Ovary (tissue), 9 donors: ENCODE results near the gene UBXN2A. TPM values are rescaled to one million over a fixed set of nuclear protein-coding genes. Genes with fewer than 3 reads are reported as not detected.
"Not testable (repeated sequence)": the region's sequence is repeated elsewhere in the genome, so short reads cannot be mapped to it uniquely, and the experiment has no call there.

ENCODE experiments used
- DNase-seq, 5 donors: peaks; one replicate each; pipeline ENCODE4 v3.0.0-alpha.2; 2019 to 2020
- H3K27ac ChIP-seq, 2 donors: fragments of 200-600 bp; one replicate each; pipeline versions ENCODE4 v1.5.1 to v1.8.0; 2019 to 2022
- H3K27me3 ChIP-seq: fragments of 200-600 bp; one replicate; pipeline ENCODE4 v1.8.0; 2022
- H3K36me3 ChIP-seq: fragments of 200-600 bp; sonication (generic); one replicate; pipeline ENCODE4 v1.5.1; 2019
- H3K4me1 ChIP-seq: one replicate; pipeline ENCODE4 v1.8.1; 2013; ENCODE audit warnings: mild to moderate bottlenecking, moderate library complexity; ENCODE audit not compliant: insufficient read depth
- H3K4me3 ChIP-seq: fragments of 200-600 bp; sonication (generic); one replicate; pipeline ENCODE4 v1.5.1; 2017
- H3K9me3 ChIP-seq, 2 donors: fragments of 200-600 bp in 1 of 2; sonication (generic) in 1 of 2; one replicate each; pipeline versions ENCODE4 v1.5.1 to v1.8.1; 2013 to 2019; ENCODE audit warnings: mild to moderate bottlenecking in 1 of 2, moderate library complexity in 1 of 2
- EP300 ChIP-seq: sonication (generic); formaldehyde crosslinking; IDR thresholded peaks from one replicate; pipeline ENCODE4 v1.6.1; 2017; ENCODE audit warnings: antibody characterized with exemption
- POLR2A ChIP-seq: fragments of 450-650 bp; IDR thresholded peaks from one replicate; pipeline ENCODE4 v1.6.1; 2017; ENCODE audit warnings: antibody characterized with exemption, mild to moderate bottlenecking, moderate library complexity
- WGBS, 3 donors: extraction: QIAGEN DNeasy Blood & Tissue Kit in 1 of 3; methylation state at CpG; one replicate each; pipeline versions ENCODE4 v1.1.5 to v1.1.7; 2013 to 2017; 5-methylcytosine and 5-hydroxymethylcytosine counted together
- intact Hi-C, 4 donors: fragments of 100-400 bp; cut with DNase I; formaldehyde crosslinking; loops; one replicate each; pipeline versions ENCODE4 v1.11.0 to v1.15.1; 2022 to 2023
- polyA plus RNA-seq, 2 donors: library from polyadenylated mRNA; stranded (reverse); fragments of 200-250 nt in 1 of 2; fragments of 350-450 nt in 1 of 2; fragmentation: Illumina TruSeq in 1 of 2; extraction: RNeasy Lipid Tissue Mini Kit (QIAGEN cat#74804) in 1 of 2; gene quantifications; one replicate each; pipeline ENCODE4 v1.2.3, GENCODE V29; 2013 to 2014
- total RNA-seq, 7 donors: library from RNA; depleted of rRNA in 2 of 7; stranded (reverse); fragments of >200 nt in 2 of 7; fragmentation: NEBNext Ultra II Directional in 3 of 7; extraction: Animal tissue kit (Norgen Biotek cat#: 25700) in 3 of 7; gene quantifications; one replicate each; pipeline versions ENCODE4 v1.1.0 to v1.2.4, GENCODE V29; 2016 to 2023
- TF ChIP-seq, protein P1 (sequence below), 3 donors: fragments of 450-650 bp in 2 of 3; fragments of 200-600 bp in 1 of 3; IDR thresholded peaks; one replicate each; pipeline versions ENCODE4 v1.5.1 to v1.8.0; 2016 to 2022; ENCODE audit warnings: antibody characterized with exemption in 3 of 3, mild to moderate bottlenecking in 1 of 3
- donor health status: DM: no; HTN: no; CAD: no; lungs with moderate emphysema.
- donor health status: DM: no; HTN: no; CAD: no.
- donor health status: Bipolar disorder and iron deficiency.
- donor health status: DM: yes; HTN: yes; CAD: no.
- donor health status: DM: no; HTN: no; CAD: no.
- donor health status: DM: yes; HTN: yes; CAD: no.

Gene UBXN2A
- total and polyA plus RNA-seq, 9 donors, result 6.0 to 16.3 (median 14.0) TPM

DNA sequence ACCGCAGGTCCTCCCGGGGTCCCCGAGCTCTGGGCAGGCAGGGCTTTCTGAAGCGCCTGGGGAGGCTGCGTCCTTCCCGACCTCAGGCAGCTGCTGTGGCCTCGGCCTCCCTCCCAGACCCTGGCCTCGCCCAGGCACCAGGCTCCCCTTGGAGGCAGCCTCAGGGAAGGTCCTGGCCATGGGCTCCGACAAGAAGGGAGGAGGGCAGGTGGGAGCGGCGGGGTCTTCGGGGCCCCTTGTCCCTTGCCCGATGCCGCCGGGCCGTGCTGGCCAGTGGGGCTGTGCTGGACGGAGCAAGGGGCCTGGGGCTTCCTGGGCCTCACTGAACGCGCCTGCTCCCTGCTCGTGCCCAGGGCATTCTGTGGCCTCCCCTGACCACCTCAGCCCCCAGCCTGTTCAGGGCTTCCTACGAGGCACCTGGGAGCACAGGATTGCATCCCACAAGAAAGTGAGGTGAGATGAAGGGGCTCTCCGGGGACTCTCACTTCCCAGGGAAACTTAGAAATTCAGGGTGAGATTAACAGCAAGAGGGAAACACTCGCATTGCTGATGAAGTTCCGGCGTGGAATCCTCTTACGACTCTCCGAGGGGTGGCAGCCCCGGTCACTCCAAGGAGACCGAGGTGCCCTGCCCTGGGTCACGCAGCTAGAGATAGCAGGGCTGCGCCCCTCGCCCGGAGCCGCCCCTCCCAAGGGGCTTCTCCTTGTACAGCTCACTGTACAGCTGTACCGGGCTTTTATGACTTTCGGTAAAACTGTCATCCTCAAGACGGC is 70.4 kb downstream of the UBXN2A start:
- TF ChIP-seq, protein P1, sequence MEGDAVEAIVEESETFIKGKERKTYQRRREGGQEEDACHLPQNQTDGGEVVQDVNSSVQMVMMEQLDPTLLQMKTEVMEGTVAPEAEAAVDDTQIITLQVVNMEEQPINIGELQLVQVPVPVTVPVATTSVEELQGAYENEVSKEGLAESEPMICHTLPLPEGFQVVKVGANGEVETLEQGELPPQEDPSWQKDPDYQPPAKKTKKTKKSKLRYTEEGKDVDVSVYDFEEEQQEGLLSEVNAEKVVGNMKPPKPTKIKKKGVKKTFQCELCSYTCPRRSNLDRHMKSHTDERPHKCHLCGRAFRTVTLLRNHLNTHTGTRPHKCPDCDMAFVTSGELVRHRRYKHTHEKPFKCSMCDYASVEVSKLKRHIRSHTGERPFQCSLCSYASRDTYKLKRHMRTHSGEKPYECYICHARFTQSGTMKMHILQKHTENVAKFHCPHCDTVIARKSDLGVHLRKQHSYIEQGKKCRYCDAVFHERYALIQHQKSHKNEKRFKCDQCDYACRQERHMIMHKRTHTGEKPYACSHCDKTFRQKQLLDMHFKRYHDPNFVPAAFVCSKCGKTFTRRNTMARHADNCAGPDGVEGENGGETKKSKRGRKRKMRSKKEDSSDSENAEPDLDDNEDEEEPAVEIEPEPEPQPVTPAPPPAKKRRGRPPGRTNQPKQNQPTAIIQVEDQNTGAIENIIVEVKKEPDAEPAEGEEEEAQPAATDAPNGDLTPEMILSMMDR (IDR thresholded peaks at IDR 0.05), result no peak
- no peak for TF ChIP-seq POLR2A
- no peak overlapping the region for H3K27ac ChIP-seq
- 51 to 60% (median 55%) methylated on average over 33 to 37 of the region's 37 CpGs for WGBS, 3 donors
- intact Hi-C loops, result no loop called here
- H3K4me3 ChIP-seq, result no peak overlapping the region
- H3K9me3 ChIP-seq, result no peaks in the 10 kb centered on the region
- no peaks in the 10 kb centered on the region for H3K27me3 ChIP-seq
- no peak for DNase-seq
- H3K36me3 ChIP-seq, result no peaks in the 10 kb centered on the region
- H3K4me1 ChIP-seq, result peaks cover 3% of the 10 kb centered on the region

DNA sequence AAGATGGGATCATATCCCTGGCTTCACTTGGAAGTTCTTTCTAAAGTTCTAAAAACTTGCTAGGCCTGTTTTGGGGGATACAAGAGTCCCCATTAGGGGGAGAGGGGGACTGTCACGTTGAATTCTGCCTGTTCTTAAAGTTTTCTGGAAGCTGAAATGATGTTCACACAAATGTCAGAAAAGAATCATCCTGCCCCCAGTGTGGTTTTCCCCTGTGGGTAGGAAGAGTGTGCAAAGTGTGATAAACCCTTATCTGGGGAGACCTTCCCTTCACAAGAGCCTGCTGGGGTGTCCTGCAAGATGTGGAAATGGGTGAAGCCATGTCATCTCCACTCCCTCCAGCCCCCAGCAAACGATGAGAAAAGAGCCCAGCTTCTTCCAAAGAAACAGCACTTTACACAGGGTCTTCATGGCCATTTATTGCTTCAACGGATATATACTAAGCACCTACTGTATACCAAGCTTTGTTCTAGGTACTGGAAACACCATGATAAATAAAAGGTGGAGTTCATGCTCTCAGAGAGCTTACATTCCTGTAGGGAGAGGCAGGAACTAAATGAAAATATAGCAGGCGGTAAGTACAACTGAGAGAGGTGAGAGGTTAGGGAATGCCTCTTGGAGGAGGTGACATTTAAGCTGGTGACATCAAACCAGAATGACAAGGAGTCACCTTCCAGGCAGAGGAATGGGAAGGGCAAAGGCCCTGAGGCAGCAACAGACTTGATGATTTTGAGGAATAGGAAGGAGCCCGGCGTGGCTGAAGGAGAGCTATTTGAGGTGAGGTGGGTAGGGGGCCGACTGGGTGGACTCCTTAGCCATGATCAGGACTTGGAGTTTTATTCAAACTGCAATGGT is 71.2 kb downstream of the UBXN2A start:
- H3K4me1 ChIP-seq, result peaks cover 3% of the 10 kb centered on the region
- no peak for DNase-seq
- WGBS, 3 donors, result 75 to 83% (median 82%) methylated on average over 7 of the region's 7 CpGs
- intact Hi-C loops, result no loop called here
- H3K4me3 ChIP-seq, result no peak overlapping the region
- no peaks in the 10 kb centered on the region for H3K9me3 ChIP-seq
- H3K27ac ChIP-seq, result no peak overlapping the region
- no peaks in the 10 kb centered on the region for H3K27me3 ChIP-seq
- TF ChIP-seq EP300, result no peak
- TF ChIP-seq, protein P1 (IDR thresholded peaks at IDR 0.05), result no peak
- TF ChIP-seq POLR2A, result no peak
- no peaks in the 10 kb centered on the region for H3K36me3 ChIP-seq

DNA sequence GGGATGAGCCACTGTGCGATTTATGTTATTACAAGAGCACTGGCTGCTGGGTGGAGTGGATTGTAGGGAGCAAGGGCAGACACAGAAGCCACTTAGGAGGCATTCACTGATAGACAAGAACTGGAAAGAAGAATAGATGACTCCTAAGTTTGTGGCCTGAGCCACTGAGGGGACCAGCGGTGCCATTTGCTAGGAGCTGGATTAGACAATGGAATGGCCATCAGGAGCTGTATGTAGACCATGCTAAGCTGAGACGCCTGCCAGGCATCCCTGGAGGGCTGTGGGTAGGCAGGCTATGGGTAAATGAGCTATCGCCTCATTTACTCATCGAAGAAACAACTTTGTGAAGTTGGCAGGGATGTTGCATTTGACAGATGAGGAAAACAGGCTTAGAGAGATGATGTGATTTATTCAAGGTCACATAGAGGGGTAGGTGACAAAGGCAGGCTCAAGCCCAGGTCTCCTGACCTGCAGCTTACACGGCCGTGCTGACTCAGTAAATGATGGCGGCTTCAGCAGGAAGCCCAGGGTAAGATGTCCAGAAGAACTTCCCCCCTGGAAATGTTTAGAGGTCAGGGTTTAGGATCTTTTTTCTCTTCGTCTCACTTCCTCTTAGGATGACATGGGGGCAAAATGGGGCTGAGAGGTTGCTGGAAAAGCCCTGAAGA is 72.4 kb downstream of the UBXN2A start:
- no peak overlapping the region for H3K27ac ChIP-seq
- no peak overlapping the region for H3K4me3 ChIP-seq
- no peaks in the 10 kb centered on the region for H3K27me3 ChIP-seq
- H3K36me3 ChIP-seq, result no peaks in the 10 kb centered on the region
- DNase-seq, result no peak
- intact Hi-C loops, result no loop called here
- peaks cover 3% of the 10 kb centered on the region for H3K4me1 ChIP-seq
- TF ChIP-seq, protein P1 (IDR thresholded peaks at IDR 0.05), result no peak
- TF ChIP-seq POLR2A, result no peak
- no peak for TF ChIP-seq EP300
- WGBS, 3 donors, result 74 to 84% (median 81%) methylated on average over 9 of the region's 9 CpGs
- no peaks in the 10 kb centered on the region for H3K9me3 ChIP-seq

DNA sequence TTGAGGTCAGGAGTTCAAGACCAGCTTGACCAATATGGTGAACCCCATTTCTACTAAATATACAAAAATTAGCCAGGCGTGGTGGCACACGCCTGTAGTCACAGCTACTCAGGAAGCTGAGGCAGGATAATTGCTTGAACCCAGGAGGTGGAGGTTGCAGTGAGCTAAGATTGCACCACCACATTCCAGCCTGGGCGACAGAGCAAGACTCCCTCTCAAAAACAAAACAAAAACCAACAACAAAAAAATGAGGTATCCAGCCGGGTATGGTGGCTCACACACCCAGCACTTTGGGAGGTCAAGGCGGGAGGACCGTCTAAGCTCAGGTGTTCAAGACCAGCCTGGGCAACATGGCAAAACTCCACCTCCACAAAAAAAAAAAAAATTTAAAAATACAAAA is 74.6 kb downstream of the UBXN2A start:
- H3K27ac ChIP-seq, H3K36me3 ChIP-seq, intact Hi-C loops, H3K9me3 ChIP-seq, H3K4me1 ChIP-seq, DNase-seq, H3K4me3 ChIP-seq, H3K27me3 ChIP-seq: not testable (repeated sequence)
- 84 to 91% (median 84%) methylated on average over 6 of the region's 6 CpGs for WGBS, 3 donors
